ENCODE results near the gene RSPO4. TPM values are rescaled to one million over a fixed set of nuclear protein-coding genes. Genes with fewer than 3 reads are reported as not detected.

The RSPO4 gene
- total and polyA plus RNA-seq, 2 of the 13 experiments (the other 11 are each of a cell fraction or from before 2014, with no cell fraction given), result not detected

DNA sequence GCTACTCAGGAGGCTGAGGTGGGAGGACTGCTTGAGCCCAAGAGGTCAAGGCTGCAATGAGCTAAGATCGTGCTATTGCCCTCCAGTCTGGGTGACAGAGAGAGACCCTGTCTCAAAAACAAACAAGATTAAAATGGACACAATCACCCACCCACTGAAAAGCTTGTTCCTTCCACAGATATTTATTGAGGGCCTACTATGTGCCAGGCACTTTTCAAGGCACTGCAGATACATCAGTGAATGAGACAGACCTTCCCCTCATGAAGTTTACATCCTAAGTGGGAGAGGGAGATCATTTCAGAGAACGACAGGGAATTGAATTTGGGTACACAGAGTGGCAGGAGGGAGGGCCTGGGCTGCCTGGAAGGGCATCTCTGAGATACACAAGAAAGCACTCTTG lies 14.4 kb downstream of the RSPO4 start:
- FAIRE-seq (no peak), DNase-seq (ENCODE audit: low spot score) (no peak), ATAC-seq (no peak)
- in situ Hi-C loops (cut with HindIII; ENCODE audit: extremely low pct_ligation_motif_present, low pct_unique_long_range_greater_than_20kb) (no loop called here), intact Hi-C loops (cut with micrococcal nuclease; ENCODE audit: unreplicated experiment) (no loop called here)
- WGBS (ENCODE audit: low lambda C conversion rate), result 6% methylated on average over 2 of the region's 2 CpGs
- Histone ChIP-seq H3K27ac (ENCODE audit: extremely low read length, insufficient read depth, low read length) (no peak overlapping the region), H4K20me1 (ENCODE audit: insufficient read depth, low read length) (no peaks in the 10 kb centered on the region), H2AFZ (ENCODE audit: low read length) (no peak overlapping the region), H3K36me3 (replicated peaks in 1 of 2; ENCODE audit: control insufficient read depth in 1 of 2, insufficient read depth in 2 of 2, low read length in 2 of 2) (no peaks in the 10 kb centered on the region), H3K9ac (ENCODE audit: insufficient read depth, low read depth, low read length) (no peak overlapping the region), H3K27me3 (ENCODE audit: control insufficient read depth in 1 of 2, insufficient read depth in 2 of 2, low read length in 2 of 2) (peaks cover 5 to 34% of the 10 kb centered on the region in 2 experiments; a peak in 4 of 5 replicates), H3K4me2 (ENCODE audit: low read depth, low read length) (no peak overlapping the region), H3K79me2 (ENCODE audit: insufficient read depth, low read length) (no peaks in the 10 kb centered on the region), H3K4me3 (replicated peaks in 1 of 3; ENCODE audit: insufficient read depth in 1 of 3, low read depth in 2 of 3, low read length in 3 of 3) (no peak overlapping the region), H3K4me1 (ENCODE audit: insufficient read depth, low read length) (no peaks in the 10 kb centered on the region), H3K9me3 (ENCODE audit: low read length) (no peaks in the 10 kb centered on the region)
- POLR2A ChIA-PET, result no interaction called here
- no peak for TF ChIP-seq CBX5 (CRISPR knock-in tag; IDR thresholded peaks at IDR 0.05; ENCODE audit: borderline replicate concordance)
- peak; percentile 64; the same call in 1 of the 2 replicates for TF ChIP-seq ZKSCAN1 (IDR thresholded peaks at IDR 0.05; ENCODE audit: low read length)
- no peak for TF ChIP-seq EED (CRISPR knock-in tag; IDR thresholded peaks at IDR 0.05)
- no peak for TF ChIP-seq ZNF317 (CRISPR knock-in tag; IDR thresholded peaks at IDR 0.05)
- no peak for TF ChIP-seq ARNTL (CRISPR knock-in tag; IDR thresholded peaks at IDR 0.05)
- TF ChIP-seq ZNF362 (CRISPR knock-in tag; IDR thresholded peaks at IDR 0.05; ENCODE audit: borderline replicate concordance), result no peak
- TF ChIP-seq SMARCC2 (IDR thresholded peaks at IDR 0.05), result no peak
- CTCF ChIA-PET (ENCODE audit: low intra/inter-chr PET ratio, low total read pairs), result no interaction called here
- BruUV-seq (replicated peaks), result no TSS peak

DNA sequence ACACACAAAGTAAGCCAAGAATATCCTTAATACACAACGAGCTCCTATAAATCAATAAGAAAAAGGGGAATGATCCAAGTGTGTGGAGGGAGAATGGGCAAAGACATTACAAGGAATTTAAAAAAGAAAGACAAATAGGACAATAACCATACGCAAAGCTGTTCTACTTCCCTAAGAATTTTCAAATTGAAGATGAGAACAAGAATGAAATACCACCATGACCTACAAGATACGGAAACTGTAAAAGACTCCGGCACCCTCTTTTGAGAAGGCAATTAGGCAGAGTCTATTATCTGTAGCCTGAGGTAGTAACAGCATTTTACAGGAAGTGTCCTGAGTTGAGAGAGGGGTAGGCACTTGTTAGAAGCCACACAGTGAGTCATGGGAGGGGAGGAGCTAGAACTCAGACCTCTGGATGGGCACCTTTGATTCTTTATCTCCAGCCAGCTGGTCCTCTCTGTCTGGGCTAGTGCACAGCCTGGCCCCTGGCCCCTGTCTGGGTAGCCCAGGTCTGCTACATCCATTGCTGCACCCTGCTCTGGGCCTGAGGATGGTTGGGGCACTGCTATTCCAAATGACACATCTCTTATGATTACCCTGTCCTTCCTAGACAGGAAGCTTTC lies 15.3 kb downstream of the RSPO4 start:
- CTCF ChIA-PET (ENCODE audit: low intra/inter-chr PET ratio, low total read pairs), result no interaction called here
- POLR2A ChIA-PET, result no interaction called here
- H3K27ac ChIP-seq (ENCODE audit: extremely low read length, insufficient read depth, low read length), result no peak overlapping the region
- no peaks in the 10 kb centered on the region for H3K9me3 ChIP-seq (ENCODE audit: low read length)
- peaks cover 3 to 34% of the 10 kb centered on the region in 2 experiments; a peak in 4 of 5 replicates for H3K27me3 ChIP-seq (ENCODE audit: control insufficient read depth in 1 of 2, insufficient read depth in 2 of 2, low read length in 2 of 2)
- no peaks in the 10 kb centered on the region for H3K36me3 ChIP-seq (replicated peaks in 1 of 2; ENCODE audit: control insufficient read depth in 1 of 2, insufficient read depth in 2 of 2, low read length in 2 of 2)
- H2AFZ ChIP-seq (ENCODE audit: low read length), result no peak overlapping the region
- DNase-seq (ENCODE audit: low spot score) (no peak), FAIRE-seq (no peak), ATAC-seq (no peak; the same call in 2 of the 3 replicates)
- intact Hi-C loops (cut with micrococcal nuclease; ENCODE audit: unreplicated experiment) (no loop called here), in situ Hi-C loops (cut with HindIII; ENCODE audit: extremely low pct_ligation_motif_present, low pct_unique_long_range_greater_than_20kb) (no loop called here)
- no peaks in the 10 kb centered on the region for H3K4me1 ChIP-seq (ENCODE audit: insufficient read depth, low read length)
- no TSS peak for BruUV-seq (replicated peaks)
- H3K4me3 ChIP-seq (replicated peaks in 1 of 3; ENCODE audit: insufficient read depth in 1 of 3, low read depth in 2 of 3, low read length in 3 of 3), result no peak overlapping the region
- WGBS (ENCODE audit: low lambda C conversion rate), result 52% methylated on average over 4 of the region's 4 CpGs
- no peaks in the 10 kb centered on the region for H3K79me2 ChIP-seq (ENCODE audit: insufficient read depth, low read length)
- no peak overlapping the region for H3K4me2 ChIP-seq (ENCODE audit: low read depth, low read length)
- H4K20me1 ChIP-seq (ENCODE audit: insufficient read depth, low read length), result no peaks in the 10 kb centered on the region
- H3K9ac ChIP-seq (ENCODE audit: insufficient read depth, low read depth, low read length), result no peak overlapping the region
- no peak for TF ChIP-seq TCF12 (IDR thresholded peaks at IDR 0.05)
- TF ChIP-seq TCF12 (CRISPR knock-in tag; IDR thresholded peaks at IDR 0.05), result no peak
- no peak for TF ChIP-seq U2AF1 (optimal IDR thresholded peaks at IDR 0.05; ENCODE audit: low read depth, low read length)
- no peak for TF ChIP-seq ZBTB44 (CRISPR knock-in tag; IDR thresholded peaks at IDR 0.05)
- no peak for TF ChIP-seq ZNF720 (CRISPR knock-in tag; IDR thresholded peaks at IDR 0.05)
- no peak for TF ChIP-seq ZSCAN29 (CRISPR knock-in tag; conservative IDR thresholded peaks at IDR 0.05)
- no peak for TF ChIP-seq ATF5 (CRISPR knock-in tag; IDR thresholded peaks at IDR 0.05; ENCODE audit: low read depth)
- no peak for TF ChIP-seq ZNF512 (CRISPR knock-in tag; IDR thresholded peaks at IDR 0.05)
